ENCODE results near the gene IFNAR1.

IFNAR1 gene

GRCh38 chr21:33286600-33287456 is 37.9 kb upstream of the IFNAR1 start:
- no peak for DNase-seq (ENCODE audit: low spot score)
- in situ Hi-C loops (cut with MboI; ENCODE audit: low pct_unique_long_range_greater_than_20kb, low sequenced_read_pairs, unreplicated experiment), result no loop called here
- TF ChIP-seq CTCF (IDR thresholded peaks at IDR 0.05; ENCODE audit: extremely low read depth, insufficient read depth, missing control alignments), result no peak

DNA sequence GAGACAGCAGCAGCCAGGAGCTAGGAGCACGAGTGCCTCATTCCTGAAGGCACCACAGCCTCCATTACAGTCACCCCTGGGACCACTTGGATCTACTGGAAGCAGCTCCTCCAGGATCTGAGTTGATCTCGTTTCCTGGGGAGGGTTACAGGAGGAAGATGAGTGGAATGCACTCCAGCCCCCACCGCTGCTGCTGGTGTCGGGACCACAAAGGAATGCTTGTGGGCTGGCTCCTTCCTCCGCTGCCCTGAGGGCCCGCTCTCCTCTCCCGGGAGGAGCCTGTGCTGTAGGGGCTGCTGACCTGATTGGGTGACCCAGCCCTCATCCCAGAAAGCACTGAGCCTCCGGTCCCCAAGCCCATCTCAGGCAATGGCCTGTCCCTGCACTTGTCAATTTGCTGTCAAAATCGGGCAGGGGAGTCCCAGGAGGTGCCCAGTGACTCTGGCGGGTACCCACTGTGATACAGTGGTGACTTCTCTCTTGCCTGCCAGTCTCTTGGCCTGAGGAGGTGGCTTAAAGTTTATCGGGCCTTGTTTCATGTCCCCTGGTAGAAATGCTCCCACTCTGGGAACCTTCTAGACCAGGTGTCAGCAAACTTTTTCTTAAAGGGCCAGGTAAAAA is 35.5 kb upstream of the IFNAR1 start:
- DNase-seq (ENCODE audit: low spot score), result no peak
- in situ Hi-C loops (cut with MboI; ENCODE audit: low pct_unique_long_range_greater_than_20kb, low sequenced_read_pairs, unreplicated experiment), result no loop called here
- TF ChIP-seq CTCF (IDR thresholded peaks at IDR 0.05; ENCODE audit: extremely low read depth, insufficient read depth, missing control alignments), result no peak

DNA sequence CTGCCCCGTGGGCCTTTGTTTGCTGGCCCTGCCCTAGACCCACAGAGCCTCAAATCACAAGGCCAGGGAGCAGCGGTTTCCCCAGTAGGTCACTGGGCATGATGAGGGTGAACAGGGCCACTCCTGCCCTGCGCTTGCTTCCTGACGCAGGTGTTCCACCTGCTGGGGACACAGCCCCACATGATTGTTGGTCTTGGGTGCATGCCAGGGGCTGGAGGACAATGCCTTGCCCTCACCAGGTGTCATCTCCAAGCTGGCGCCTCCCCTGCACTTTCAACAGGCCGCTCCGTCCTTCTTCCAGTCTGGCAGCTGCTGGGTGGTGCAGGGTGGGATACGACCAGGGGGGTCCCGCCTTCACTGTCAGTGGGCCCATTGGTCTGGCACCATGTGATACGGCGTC is 34.3 kb upstream of the IFNAR1 start:
- DNase-seq (ENCODE audit: low spot score), result no peak
- in situ Hi-C loops (cut with MboI; ENCODE audit: low pct_unique_long_range_greater_than_20kb, low sequenced_read_pairs, unreplicated experiment), result no loop called here
- no peak for TF ChIP-seq CTCF (IDR thresholded peaks at IDR 0.05; ENCODE audit: extremely low read depth, insufficient read depth, missing control alignments)

GRCh38 chr21:33291686-33292085 is 33.1 kb upstream of the IFNAR1 start:
- no peak for DNase-seq (ENCODE audit: low spot score)
- in situ Hi-C loops (cut with MboI; ENCODE audit: low pct_unique_long_range_greater_than_20kb, low sequenced_read_pairs, unreplicated experiment), result no loop called here
- TF ChIP-seq CTCF (IDR thresholded peaks at IDR 0.05; ENCODE audit: extremely low read depth, insufficient read depth, missing control alignments), result no peak

- no peak for DNase-seq (ENCODE audit: low spot score)
- no peak for TF ChIP-seq CTCF (IDR thresholded peaks at IDR 0.05; ENCODE audit: extremely low read depth, insufficient read depth, missing control alignments)
- in situ Hi-C loops (cut with MboI; ENCODE audit: low pct_unique_long_range_greater_than_20kb, low sequenced_read_pairs, unreplicated experiment), result no loop called here
These were observed 32.0 kb upstream of the IFNAR1 start for GRCh38 chr21:33292724-33293123.

- DNase-seq (ENCODE audit: low spot score), result no peak
- in situ Hi-C loops (cut with MboI; ENCODE audit: low pct_unique_long_range_greater_than_20kb, low sequenced_read_pairs, unreplicated experiment), result no loop called here
- TF ChIP-seq CTCF (IDR thresholded peaks at IDR 0.05; ENCODE audit: extremely low read depth, insufficient read depth, missing control alignments), result no peak
These were observed 31.6 kb upstream of the IFNAR1 start for GRCh38 chr21:33293136-33293535.

Measured in GM13977 (cell line).